ENCODE measurements around the gene HIPK3.

HIPK3 gene

DNA sequence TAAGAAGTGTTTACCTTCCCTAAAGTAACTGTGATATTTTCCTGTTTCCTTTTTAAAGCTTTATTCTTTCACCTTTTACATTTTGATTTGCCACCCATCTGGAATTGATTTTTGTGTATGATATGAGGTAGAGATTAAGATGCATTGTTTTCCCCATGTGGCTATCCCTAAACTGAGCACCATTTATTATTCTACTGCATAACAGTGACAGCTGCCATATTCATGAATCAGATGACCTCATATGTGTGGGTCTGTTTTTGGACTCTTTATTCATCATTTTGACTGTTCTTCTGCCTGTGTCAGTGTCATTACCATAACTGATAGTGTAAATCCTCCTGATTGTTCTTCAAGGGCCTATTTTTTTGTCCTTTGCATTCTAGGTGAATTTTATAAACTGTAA, 50.8 kb downstream of the HIPK3 start:
- TF ChIP-seq, protein P1, sequence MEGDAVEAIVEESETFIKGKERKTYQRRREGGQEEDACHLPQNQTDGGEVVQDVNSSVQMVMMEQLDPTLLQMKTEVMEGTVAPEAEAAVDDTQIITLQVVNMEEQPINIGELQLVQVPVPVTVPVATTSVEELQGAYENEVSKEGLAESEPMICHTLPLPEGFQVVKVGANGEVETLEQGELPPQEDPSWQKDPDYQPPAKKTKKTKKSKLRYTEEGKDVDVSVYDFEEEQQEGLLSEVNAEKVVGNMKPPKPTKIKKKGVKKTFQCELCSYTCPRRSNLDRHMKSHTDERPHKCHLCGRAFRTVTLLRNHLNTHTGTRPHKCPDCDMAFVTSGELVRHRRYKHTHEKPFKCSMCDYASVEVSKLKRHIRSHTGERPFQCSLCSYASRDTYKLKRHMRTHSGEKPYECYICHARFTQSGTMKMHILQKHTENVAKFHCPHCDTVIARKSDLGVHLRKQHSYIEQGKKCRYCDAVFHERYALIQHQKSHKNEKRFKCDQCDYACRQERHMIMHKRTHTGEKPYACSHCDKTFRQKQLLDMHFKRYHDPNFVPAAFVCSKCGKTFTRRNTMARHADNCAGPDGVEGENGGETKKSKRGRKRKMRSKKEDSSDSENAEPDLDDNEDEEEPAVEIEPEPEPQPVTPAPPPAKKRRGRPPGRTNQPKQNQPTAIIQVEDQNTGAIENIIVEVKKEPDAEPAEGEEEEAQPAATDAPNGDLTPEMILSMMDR (IDR thresholded peaks at IDR 0.05; ENCODE audit: borderline replicate concordance, insufficient read depth, low read depth, low read length), result no peak
- H3K4me3 ChIP-seq (ENCODE audit: low read depth, low read length), result no peak overlapping the region

DNA sequence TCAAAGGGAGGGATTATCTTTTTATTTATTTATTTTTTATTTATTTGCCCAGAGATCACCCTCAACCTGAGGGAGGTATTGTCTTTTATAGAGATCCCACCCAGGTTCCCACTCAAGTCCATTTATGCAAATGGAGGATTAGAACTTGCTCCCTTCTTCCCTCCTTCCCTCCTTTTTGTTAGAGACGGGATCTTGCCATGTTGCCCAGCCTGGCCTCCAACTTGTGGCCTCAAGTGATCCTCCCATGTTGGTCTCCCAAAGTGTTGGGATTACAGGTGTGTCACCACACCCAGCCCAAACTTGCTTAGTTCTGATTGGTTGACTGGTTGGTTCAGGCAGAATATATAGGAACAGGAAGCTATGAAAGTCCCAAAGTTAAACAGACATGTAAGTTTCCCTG, 51.9 kb downstream of the HIPK3 start:
- no peak overlapping the region for H3K4me3 ChIP-seq (ENCODE audit: low read depth, low read length)
- TF ChIP-seq, protein P1 (IDR thresholded peaks at IDR 0.05; ENCODE audit: borderline replicate concordance, insufficient read depth, low read depth, low read length), result no peak

DNA sequence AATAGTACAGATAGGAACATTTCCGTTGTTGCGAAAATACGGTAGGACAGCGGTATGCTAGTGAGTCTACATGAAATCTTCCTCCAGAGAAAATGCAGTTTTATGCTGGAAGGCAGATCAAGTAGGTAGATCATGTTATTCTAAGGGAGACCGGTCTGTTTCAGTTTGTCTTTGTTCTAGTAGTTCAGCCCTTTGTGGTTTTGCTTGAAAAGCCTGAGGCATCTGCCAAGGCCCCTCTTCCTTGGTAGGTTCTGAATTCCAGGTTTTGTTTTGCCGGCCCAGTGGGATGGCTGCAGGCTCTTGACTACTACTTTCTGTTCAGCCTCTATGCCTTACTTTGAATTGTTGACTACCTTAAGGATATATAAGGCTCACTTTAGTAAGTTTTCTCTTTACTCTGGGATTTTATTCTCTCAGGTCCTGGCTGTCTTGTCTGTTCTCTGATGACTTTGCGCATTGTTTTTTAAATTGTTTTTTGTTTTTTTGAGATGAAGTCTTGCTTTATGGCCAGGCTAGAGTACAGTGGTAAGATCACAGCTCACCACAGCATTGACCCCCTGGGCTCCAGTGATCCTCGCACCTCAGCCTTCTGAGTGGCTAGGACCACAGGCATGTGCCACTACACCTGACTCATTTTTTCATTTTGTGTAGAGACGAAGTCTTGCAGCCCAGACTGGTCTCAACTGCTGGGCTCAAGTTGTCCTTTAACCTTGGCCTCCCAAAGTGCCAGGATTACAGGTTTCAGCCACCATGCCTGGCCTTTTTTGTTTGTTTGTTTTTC, 53.7 kb downstream of the HIPK3 start:
- H3K4me3 ChIP-seq (ENCODE audit: low read depth, low read length), result no peak overlapping the region
- TF ChIP-seq, protein P1 (IDR thresholded peaks at IDR 0.05; ENCODE audit: borderline replicate concordance, insufficient read depth, low read depth, low read length), result no peak

DNA sequence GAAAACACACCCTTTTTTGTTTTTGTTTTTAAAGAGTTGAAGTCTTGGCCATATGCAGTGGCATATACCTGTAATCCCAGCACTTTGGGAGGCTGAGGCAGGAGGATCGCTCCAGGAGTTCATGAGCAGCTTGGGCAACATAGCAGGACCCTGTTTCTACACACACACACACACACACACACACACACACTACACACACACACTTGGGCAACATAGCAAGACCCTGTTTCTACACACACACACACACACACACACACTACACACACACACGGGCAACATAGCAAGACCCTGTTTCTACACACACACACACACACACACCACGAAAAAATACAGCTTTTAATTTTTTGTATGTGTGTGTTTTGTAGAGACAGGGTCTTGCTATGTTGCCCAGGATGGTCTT, 54.5 kb downstream of the HIPK3 start:
- TF ChIP-seq, protein P1 (IDR thresholded peaks at IDR 0.05; ENCODE audit: borderline replicate concordance, insufficient read depth, low read depth, low read length), result no peak
- H3K4me3 ChIP-seq (ENCODE audit: low read depth, low read length), result no peak overlapping the region

DNA sequence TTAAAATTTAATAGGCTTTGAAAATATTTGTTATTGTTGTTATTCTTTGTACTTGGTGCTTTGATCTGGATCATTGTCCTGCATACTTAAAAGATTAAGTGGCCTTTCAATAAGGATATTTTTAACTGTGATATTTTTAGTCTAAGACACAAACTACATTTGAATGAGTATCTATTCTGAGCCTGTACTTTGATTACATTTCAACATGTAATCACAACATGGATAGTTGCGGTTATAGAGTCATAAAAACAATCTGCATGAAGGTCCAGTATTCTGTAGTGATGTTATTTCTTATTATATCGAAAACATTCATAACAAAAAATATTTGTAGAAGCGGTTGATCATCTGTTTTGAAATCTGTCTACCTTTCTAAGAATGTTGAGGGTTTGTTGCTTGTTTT, 58.6 kb downstream of the HIPK3 start:
- H3K4me3 ChIP-seq (ENCODE audit: low read depth, low read length), result no peak overlapping the region
- TF ChIP-seq, protein P1 (IDR thresholded peaks at IDR 0.05; ENCODE audit: borderline replicate concordance, insufficient read depth, low read depth, low read length), result no peak

DNA sequence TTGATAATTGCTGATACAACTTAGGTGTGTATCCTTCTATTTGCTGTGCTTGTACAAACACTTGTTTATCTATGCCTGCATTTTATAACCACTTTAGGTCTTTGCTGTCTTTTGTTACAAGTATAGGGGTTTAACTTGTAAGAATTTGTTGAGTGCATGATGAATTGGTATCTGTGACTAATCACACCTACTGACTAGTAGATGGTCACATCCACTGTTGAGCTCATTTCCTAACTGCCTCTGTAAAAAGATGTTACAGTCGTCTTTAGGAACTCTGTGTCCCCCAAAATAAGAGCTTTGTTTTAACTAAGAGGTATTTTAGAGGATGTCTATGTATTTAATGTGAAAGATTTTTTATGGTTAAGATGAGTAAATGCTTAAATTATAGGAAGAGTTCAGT, 60.5 kb downstream of the HIPK3 start:
- no peak overlapping the region for H3K4me3 ChIP-seq (ENCODE audit: low read depth, low read length)
- TF ChIP-seq, protein P1 (IDR thresholded peaks at IDR 0.05; ENCODE audit: borderline replicate concordance, insufficient read depth, low read depth, low read length), result no peak

Data from GM12875 (cell line).